ENCODE measurements around the gene GNG7. TPM values are rescaled to one million over a fixed set of nuclear protein-coding genes. Genes with fewer than 3 reads are reported as not detected.
A peak's percentile ranks its signal among the peaks of the same experiment; 100 is the strongest.
"Not testable (repeated sequence)": the region's sequence is repeated elsewhere in the genome, so short reads cannot be mapped to it uniquely, and the experiment has no call there.

Gene GNG7
- total RNA-seq, 1 donor from 2014 or later: 0.96 TPM

DNA sequence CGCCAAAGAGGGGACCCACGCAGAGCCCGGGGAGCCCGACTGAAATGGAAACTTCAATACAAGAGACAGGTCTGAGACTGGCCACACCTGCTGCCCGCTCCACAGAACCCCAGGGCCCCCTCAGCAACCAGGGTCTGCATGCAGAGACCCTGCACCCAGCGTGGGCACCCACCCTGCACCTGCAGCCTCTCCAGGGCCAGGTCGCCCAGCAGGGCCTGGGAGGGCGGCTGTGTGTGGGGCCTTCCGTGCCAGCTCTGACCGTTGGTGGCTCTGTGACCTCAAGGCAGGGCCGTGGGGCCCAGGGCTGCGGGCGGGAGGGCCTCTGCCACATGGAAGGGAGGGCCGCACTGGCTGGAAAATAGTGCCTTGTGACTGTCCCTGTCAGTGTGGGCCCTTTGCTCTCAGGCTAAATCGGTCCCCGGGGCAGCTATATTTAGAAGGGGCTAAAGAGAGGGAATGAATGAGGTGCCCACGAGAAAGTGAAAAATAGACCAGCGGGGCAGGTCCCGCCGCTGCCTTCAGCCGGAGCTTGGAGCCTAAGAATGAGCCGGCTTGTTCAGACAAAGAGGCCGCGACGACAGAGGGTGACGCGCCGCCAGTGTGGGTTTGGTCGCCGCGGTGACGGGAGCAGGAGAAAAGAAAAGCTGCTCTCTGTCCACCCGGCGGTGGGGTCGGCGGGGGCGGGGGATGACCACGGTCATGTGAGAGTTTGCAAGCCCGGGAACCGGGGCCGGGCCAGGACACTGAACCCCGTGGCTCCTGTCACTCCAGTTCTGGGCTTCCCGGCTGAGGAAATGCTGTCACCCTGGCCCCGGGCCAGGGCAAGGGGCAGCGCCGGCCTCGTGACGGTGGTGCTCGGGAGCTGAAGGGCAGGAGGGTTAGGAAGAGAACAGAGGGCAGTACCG lies 156.1 kb downstream of the GNG7 start:
- no peak for TF ChIP-seq CTCF (IDR thresholded peaks at IDR 0.05)
- H3K27ac ChIP-seq: peak overlapping the region; percentile 90 to 97
- peak; percentile 78 to 95 for DNase-seq (ENCODE audit: low spot score in 2 of 2)
- intact Hi-C loops (cut with DNase I): loop anchor here (2.0 kb wide), 3 partner anchors 30 to 72 kb away; no protein-coding TSS in a partner anchor
- no peaks in the 10 kb centered on the region for H3K36me3 ChIP-seq
- H3K4me1 ChIP-seq: peaks cover 31 to 53% of the 10 kb centered on the region in 2 donors
- H3K27me3 ChIP-seq: no peaks in the 10 kb centered on the region
- no peaks in the 10 kb centered on the region for H3K9me3 ChIP-seq
- H3K4me3 ChIP-seq: peak overlapping the region; percentile 2 to 18

GRCh38 chr19:2545416-2546127 lies 156.9 kb downstream of the GNG7 start:
- Histone ChIP-seq H3K27ac (peak overlapping the region; percentile 90 to 97), H3K4me1 (peaks cover 37 to 59% of the 10 kb centered on the region in 2 donors)
- not testable (repeated sequence) for H3K9me3 ChIP-seq; H3K36me3 ChIP-seq; H3K27me3 ChIP-seq; H3K4me3 ChIP-seq; DNase-seq (ENCODE audit: low spot score in 2 of 2)
- intact Hi-C loops (cut with DNase I): loop anchor here (2.0 kb wide), 3 partner anchors 31 to 71 kb away; no protein-coding TSS in a partner anchor

GRCh38 chr19:2544576-2545415 lies 157.7 kb downstream of the GNG7 start:
- Histone ChIP-seq H3K27ac (peak overlapping the region; percentile 90 to 97), H3K9me3 (no peaks in the 10 kb centered on the region), H3K4me1 (peaks cover 39 to 64% of the 10 kb centered on the region in 2 donors), H3K4me3 (no peak overlapping the region), H3K27me3 (no peaks in the 10 kb centered on the region), H3K36me3 (no peaks in the 10 kb centered on the region)
- DNase-seq (ENCODE audit: low spot score in 2 of 2): no peak
- no peak for TF ChIP-seq CTCF (IDR thresholded peaks at IDR 0.05)
- intact Hi-C loops (cut with DNase I): loop anchor here (1.0 to 5.0 kb wide), 2 partner anchors 66 to 83 kb away; no protein-coding TSS in a partner anchor

GRCh38 chr19:2543463-2544442 lies 158.7 kb downstream of the GNG7 start:
- peak in 1 of 3 experiments; percentile 21 for TF ChIP-seq CTCF (IDR thresholded peaks at IDR 0.05)
- Histone ChIP-seq H3K4me1 (peaks cover 39 to 65% of the 10 kb centered on the region in 2 donors), H3K4me3 (peak overlapping the region in 1 of 2 donors; percentile 49)

DNA sequence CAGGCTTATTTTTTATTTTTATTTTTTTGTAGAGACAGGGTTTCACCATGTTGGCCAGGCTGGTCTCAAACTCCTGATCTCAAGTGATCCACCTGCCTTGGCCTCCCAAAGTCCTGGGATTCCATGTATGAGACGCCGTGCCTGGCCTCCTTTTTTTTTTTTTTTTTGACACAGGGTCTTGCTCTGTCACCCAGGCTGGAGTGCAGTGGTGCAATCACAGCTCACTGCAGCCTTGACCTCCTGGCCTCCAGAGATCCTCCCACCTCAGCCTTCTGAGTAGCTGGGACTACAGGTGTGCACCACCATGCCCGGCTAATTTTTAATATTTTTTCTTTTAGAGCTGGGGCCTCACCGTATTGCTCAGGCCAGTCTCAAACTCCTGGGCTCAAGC lies 159.4 kb downstream of the GNG7 start:
- peaks cover 39 to 65% of the 10 kb centered on the region in 2 donors for H3K4me1 ChIP-seq
- DNase-seq (ENCODE audit: low spot score in 2 of 2): not testable (repeated sequence)
- intact Hi-C loops (cut with DNase I): loop anchor here (1.0 to 5.0 kb wide), 3 partner anchors 36 to 84 kb away; no protein-coding TSS in a partner anchor

More at GRCh38 chr19:2543463-2544442, 158.7 kb downstream of the GNG7 start:
- Histone ChIP-seq H3K27me3 (no peaks in the 10 kb centered on the region), H3K27ac (peak overlapping the region; percentile 90 to 97), H3K36me3 (no peaks in the 10 kb centered on the region), H3K9me3 (no peaks in the 10 kb centered on the region)
- peak; percentile 87 to 98 for DNase-seq (ENCODE audit: low spot score in 2 of 2)
- intact Hi-C loops (cut with DNase I): loop anchor here (1.0 to 5.0 kb wide), 4 partner anchors 36 to 84 kb away; no protein-coding TSS in a partner anchor

More for the DNA sequence above, 159.4 kb downstream of the GNG7 start:
- H3K27me3 ChIP-seq, H3K36me3 ChIP-seq, H3K9me3 ChIP-seq: not testable (repeated sequence)
- Histone ChIP-seq H3K4me3 (peak overlapping the region in 1 of 2 donors; percentile 49), H3K27ac (peak overlapping the region; percentile 90 to 97)
